ENCODE measurements around the gene ESCO1. TPM values are rescaled to one million over a fixed set of nuclear protein-coding genes. Genes with fewer than 3 reads are reported as not detected.

Gene ESCO1
- total RNA-seq, 4 donors from 2014 or later: 8.7 to 17.1 (median 14.6) TPM

DNA sequence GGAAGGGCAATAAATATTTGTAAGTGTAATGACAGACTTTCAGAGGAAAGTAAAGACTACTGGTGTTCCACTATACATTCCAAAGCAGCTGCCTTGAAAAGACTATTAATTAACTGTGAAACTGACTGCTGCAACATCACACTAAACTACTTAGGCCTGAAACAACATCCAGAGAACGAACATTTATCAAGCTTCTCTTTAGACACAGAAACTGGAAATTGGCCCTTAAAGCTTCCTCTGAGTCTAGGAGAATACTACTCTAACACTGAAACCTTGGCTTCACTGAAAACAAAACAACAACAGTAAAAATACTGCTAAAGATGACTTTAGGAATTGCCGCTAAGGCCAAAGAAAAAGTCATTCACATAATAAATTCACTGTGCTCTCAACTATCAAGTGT is 74.6 kb downstream of the ESCO1 start:
- no peaks in the 10 kb centered on the region for H3K9me3 ChIP-seq
- no peak overlapping the region for H3K27ac ChIP-seq
- peaks cover 0 to 90% (median 3%) of the 10 kb centered on the region in 3 donors for H3K36me3 ChIP-seq
- DNase-seq: no peak
- intact Hi-C loops (cut with DNase I): no loop called here
- TF ChIP-seq POLR2A (IDR thresholded peaks at IDR 0.05): no peak
- TF ChIP-seq, protein P1, sequence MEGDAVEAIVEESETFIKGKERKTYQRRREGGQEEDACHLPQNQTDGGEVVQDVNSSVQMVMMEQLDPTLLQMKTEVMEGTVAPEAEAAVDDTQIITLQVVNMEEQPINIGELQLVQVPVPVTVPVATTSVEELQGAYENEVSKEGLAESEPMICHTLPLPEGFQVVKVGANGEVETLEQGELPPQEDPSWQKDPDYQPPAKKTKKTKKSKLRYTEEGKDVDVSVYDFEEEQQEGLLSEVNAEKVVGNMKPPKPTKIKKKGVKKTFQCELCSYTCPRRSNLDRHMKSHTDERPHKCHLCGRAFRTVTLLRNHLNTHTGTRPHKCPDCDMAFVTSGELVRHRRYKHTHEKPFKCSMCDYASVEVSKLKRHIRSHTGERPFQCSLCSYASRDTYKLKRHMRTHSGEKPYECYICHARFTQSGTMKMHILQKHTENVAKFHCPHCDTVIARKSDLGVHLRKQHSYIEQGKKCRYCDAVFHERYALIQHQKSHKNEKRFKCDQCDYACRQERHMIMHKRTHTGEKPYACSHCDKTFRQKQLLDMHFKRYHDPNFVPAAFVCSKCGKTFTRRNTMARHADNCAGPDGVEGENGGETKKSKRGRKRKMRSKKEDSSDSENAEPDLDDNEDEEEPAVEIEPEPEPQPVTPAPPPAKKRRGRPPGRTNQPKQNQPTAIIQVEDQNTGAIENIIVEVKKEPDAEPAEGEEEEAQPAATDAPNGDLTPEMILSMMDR (IDR thresholded peaks at IDR 0.05): no peak
- no peak overlapping the region for H3K4me3 ChIP-seq
- no peaks in the 10 kb centered on the region for H3K4me1 ChIP-seq
- H3K27me3 ChIP-seq: no peaks in the 10 kb centered on the region
- WGBS, 2 donors: 64 to 88% methylated on average over 2 of the region's 2 CpGs

- intact Hi-C loops (cut with DNase I): no loop called here
- Histone ChIP-seq H3K27me3 (no peaks in the 10 kb centered on the region), H3K36me3 (peaks cover 0 to 68% (median 0%) of the 10 kb centered on the region in 3 donors), H3K4me1 (no peaks in the 10 kb centered on the region), H3K9me3 (no peaks in the 10 kb centered on the region), H3K27ac (no peak overlapping the region), H3K4me3 (no peak overlapping the region)
- DNase-seq: no peak
- 85 to 92% methylated on average over 6 of the region's 6 CpGs for WGBS, 2 donors
- no peak for TF ChIP-seq POLR2A (IDR thresholded peaks at IDR 0.05)
- TF ChIP-seq, protein P1 (IDR thresholded peaks at IDR 0.05): no peak
Observed at GRCh38 chr18:21522530-21522929, 78.0 kb downstream of the ESCO1 start.

GRCh38 chr18:21513741-21514140 is 86.8 kb downstream of the ESCO1 start:
- Histone ChIP-seq H3K36me3 (peaks cover 0 to 21% (median 0%) of the 10 kb centered on the region in 3 donors), H3K27me3 (no peaks in the 10 kb centered on the region), H3K4me3 (no peak overlapping the region), H3K9me3 (no peaks in the 10 kb centered on the region), H3K4me1 (no peaks in the 10 kb centered on the region), H3K27ac (no peak overlapping the region)
- TF ChIP-seq POLR2A (IDR thresholded peaks at IDR 0.05): no peak
- TF ChIP-seq, protein P1 (IDR thresholded peaks at IDR 0.05): no peak
- DNase-seq: no peak
- intact Hi-C loops (cut with DNase I): no loop called here
- 76% methylated on average over 5 of the region's 5 CpGs for WGBS, 2 donors

DNA sequence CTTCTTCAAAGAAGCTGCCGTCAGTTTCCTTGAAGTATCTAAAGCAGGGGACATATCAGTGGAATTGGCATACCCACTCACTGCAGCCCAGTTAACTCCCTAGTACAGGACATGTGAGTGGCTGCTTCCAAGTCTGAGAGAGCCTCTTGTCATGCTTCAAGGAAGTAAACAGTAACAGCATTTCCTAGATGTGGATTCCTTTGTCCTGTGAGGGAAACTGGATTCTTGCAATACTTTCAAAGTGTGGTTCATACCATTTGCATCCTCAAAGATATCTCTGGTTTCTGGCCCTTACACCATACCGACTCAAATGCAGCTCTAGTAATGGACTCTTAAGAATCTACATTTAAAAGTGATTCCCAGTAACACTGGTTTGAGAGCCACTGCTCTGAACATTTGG is 87.2 kb downstream of the ESCO1 start:
- Histone ChIP-seq H3K27ac (no peak overlapping the region), H3K36me3 (peaks cover 0 to 21% (median 0%) of the 10 kb centered on the region in 3 donors), H3K27me3 (no peaks in the 10 kb centered on the region), H3K4me1 (no peaks in the 10 kb centered on the region), H3K4me3 (no peak overlapping the region), H3K9me3 (no peaks in the 10 kb centered on the region)
- intact Hi-C loops (cut with DNase I): no loop called here
- TF ChIP-seq, protein P1 (IDR thresholded peaks at IDR 0.05): no peak
- TF ChIP-seq POLR2A (IDR thresholded peaks at IDR 0.05): no peak
- 75 to 100% methylated on average over 2 of the region's 2 CpGs for WGBS, 2 donors
- no peak for DNase-seq

- Histone ChIP-seq H3K4me1 (no peaks in the 10 kb centered on the region), H3K9me3 (no peaks in the 10 kb centered on the region), H3K27ac (no peak overlapping the region), H3K36me3 (peaks cover 0 to 11% (median 0%) of the 10 kb centered on the region in 3 donors), H3K4me3 (no peak overlapping the region), H3K27me3 (no peaks in the 10 kb centered on the region)
- no peak for DNase-seq
- WGBS, 2 donors: 82 to 83% methylated on average over 5 of the region's 5 CpGs
- intact Hi-C loops (cut with DNase I): no loop called here
- TF ChIP-seq, protein P1 (IDR thresholded peaks at IDR 0.05): no peak
- no peak for TF ChIP-seq POLR2A (IDR thresholded peaks at IDR 0.05)
Observed at GRCh38 chr18:21509062-21509461, 91.4 kb downstream of the ESCO1 start.
